GM18517 (cell line): ENCODE data around the gene AP3B1.

Source experiments
- ATAC-seq: cut with Tn5 transposase; IDR thresholded peaks from one replicate; pipeline ENCODE4 v1.9.1; 2021; ENCODE audit warnings: mild to moderate bottlenecking, moderate library complexity; ENCODE audit not compliant: unreplicated experiment

The AP3B1 gene

GRCh38 chr5:78289911-78290310, 4.6 kb downstream of the AP3B1 start:
- no peak for ATAC-seq

GRCh38 chr5:78288246-78288645, 6.3 kb downstream of the AP3B1 start:
- no peak for ATAC-seq

GRCh38 chr5:78287833-78288232, 6.7 kb downstream of the AP3B1 start:
- ATAC-seq, result no peak

GRCh38 chr5:78287169-78287568, 7.3 kb downstream of the AP3B1 start:
- ATAC-seq, result no peak

- ATAC-seq, result no peak
These were observed 8.2 kb downstream of the AP3B1 start for GRCh38 chr5:78286290-78286689.

- ATAC-seq, result no peak
These were observed 10.7 kb downstream of the AP3B1 start for GRCh38 chr5:78283802-78284201.

GRCh38 chr5:78283105-78283504, 11.4 kb downstream of the AP3B1 start:
- no peak for ATAC-seq

GRCh38 chr5:78280261-78280660, 14.2 kb downstream of the AP3B1 start:
- ATAC-seq, result no peak

- no peak for ATAC-seq
These were observed 15.3 kb downstream of the AP3B1 start for GRCh38 chr5:78279194-78279593.

- no peak for ATAC-seq
These were observed 16.8 kb downstream of the AP3B1 start for GRCh38 chr5:78277715-78278114.

GRCh38 chr5:78275998-78276543, 18.4 kb downstream of the AP3B1 start:
- no peak for ATAC-seq

- ATAC-seq, result no peak
These were observed 19.8 kb downstream of the AP3B1 start for GRCh38 chr5:78274540-78275197.

GRCh38 chr5:78273436-78273835, 21.1 kb downstream of the AP3B1 start:
- no peak for ATAC-seq

GRCh38 chr5:78271766-78272165, 22.7 kb downstream of the AP3B1 start:
- no peak for ATAC-seq

- ATAC-seq, result no peak
These were observed 25.3 kb downstream of the AP3B1 start for GRCh38 chr5:78269088-78269703.

GRCh38 chr5:78268356-78268755, 26.1 kb downstream of the AP3B1 start:
- no peak for ATAC-seq

- ATAC-seq, result no peak
These were observed 29.3 kb downstream of the AP3B1 start for GRCh38 chr5:78265163-78265562.

GRCh38 chr5:78264600-78264999, 29.9 kb downstream of the AP3B1 start:
- ATAC-seq, result no peak

- no peak for ATAC-seq
These were observed 33.7 kb downstream of the AP3B1 start for GRCh38 chr5:78260771-78261170.

GRCh38 chr5:78253201-78253600, 41.3 kb downstream of the AP3B1 start:
- no peak for ATAC-seq

GRCh38 chr5:78252715-78253114, 41.8 kb downstream of the AP3B1 start:
- ATAC-seq, result no peak

GRCh38 chr5:78251663-78252284, 42.7 kb downstream of the AP3B1 start:
- ATAC-seq, result no peak
